Thymus (tissue), 11 donors: ENCODE data around the gene ITIH2. TPM values are rescaled to one million over a fixed set of nuclear protein-coding genes. Genes with fewer than 3 reads are reported as not detected.
"Not testable (repeated sequence)": the region's sequence is repeated elsewhere in the genome, so short reads cannot be mapped to it uniquely, and the experiment has no call there.

Source experiments
- DNase-seq, 9 donors: peaks; one replicate each; pipeline ENCODE4 v3.0.0-alpha.2; 2013; ENCODE audit warnings: low spot score in 9 of 9, low read depth in 6 of 9, missing footprints in 1 of 9
- H3K27ac ChIP-seq, 2 donors: one replicate each; pipeline ENCODE4 v1.5.1; 2013; ENCODE audit warnings: control low read depth in 1 of 2, low read depth in 1 of 2, low read length in 1 of 2, mild to moderate bottlenecking in 1 of 2, moderate library complexity in 1 of 2
- H3K27me3 ChIP-seq, 2 donors: one replicate each; pipeline ENCODE4 v1.5.1; 2013; ENCODE audit warnings: low read length in 1 of 2; ENCODE audit not compliant: control insufficient read depth in 2 of 2, insufficient read depth in 1 of 2
- H3K36me3 ChIP-seq, 2 donors: one replicate each; pipeline ENCODE4 v1.5.1; 2013; ENCODE audit warnings: low read length in 1 of 2, mild to moderate bottlenecking in 1 of 2, moderate library complexity in 1 of 2; ENCODE audit not compliant: control insufficient read depth in 2 of 2, insufficient read depth in 2 of 2
- H3K4me1 ChIP-seq, 2 donors: one replicate each; pipeline ENCODE4 v1.5.1; 2013; ENCODE audit warnings: low read length in 2 of 2; ENCODE audit not compliant: control insufficient read depth in 2 of 2, insufficient read depth in 2 of 2
- H3K4me3 ChIP-seq, 2 donors: one replicate each; pipeline ENCODE4 v1.5.1; 2013; ENCODE audit warnings: low read length in 2 of 2, control low read depth in 1 of 2, mild to moderate bottlenecking in 1 of 2
- H3K9me3 ChIP-seq, 2 donors: one replicate each; pipeline ENCODE4 v1.5.1; 2013; ENCODE audit warnings: low read length in 1 of 2, mild to moderate bottlenecking in 1 of 2; ENCODE audit not compliant: control insufficient read depth in 2 of 2, insufficient read depth in 1 of 2
- WGBS: extraction: QIAGEN DNeasy Blood & Tissue Kit; methylation state at CpG from one replicate; pipeline ENCODE4 v1.1.7; 2013; 5-methylcytosine and 5-hydroxymethylcytosine counted together
- polyA plus RNA-seq: library from polyadenylated mRNA; stranded (reverse); fragments of 200-250 nt; gene quantifications from one replicate; pipeline ENCODE4 v1.2.3, GENCODE V29; 2013
- total RNA-seq: library from RNA; stranded (reverse); fragments of 120-200 nt; gene quantifications from one replicate; pipeline ENCODE4 v1.2.4, GENCODE V29; 2013
- donor health status: healthy.

ITIH2 gene
- total and polyA plus RNA-seq, 2 donors = 0.05 to 0.19 TPM

DNA sequence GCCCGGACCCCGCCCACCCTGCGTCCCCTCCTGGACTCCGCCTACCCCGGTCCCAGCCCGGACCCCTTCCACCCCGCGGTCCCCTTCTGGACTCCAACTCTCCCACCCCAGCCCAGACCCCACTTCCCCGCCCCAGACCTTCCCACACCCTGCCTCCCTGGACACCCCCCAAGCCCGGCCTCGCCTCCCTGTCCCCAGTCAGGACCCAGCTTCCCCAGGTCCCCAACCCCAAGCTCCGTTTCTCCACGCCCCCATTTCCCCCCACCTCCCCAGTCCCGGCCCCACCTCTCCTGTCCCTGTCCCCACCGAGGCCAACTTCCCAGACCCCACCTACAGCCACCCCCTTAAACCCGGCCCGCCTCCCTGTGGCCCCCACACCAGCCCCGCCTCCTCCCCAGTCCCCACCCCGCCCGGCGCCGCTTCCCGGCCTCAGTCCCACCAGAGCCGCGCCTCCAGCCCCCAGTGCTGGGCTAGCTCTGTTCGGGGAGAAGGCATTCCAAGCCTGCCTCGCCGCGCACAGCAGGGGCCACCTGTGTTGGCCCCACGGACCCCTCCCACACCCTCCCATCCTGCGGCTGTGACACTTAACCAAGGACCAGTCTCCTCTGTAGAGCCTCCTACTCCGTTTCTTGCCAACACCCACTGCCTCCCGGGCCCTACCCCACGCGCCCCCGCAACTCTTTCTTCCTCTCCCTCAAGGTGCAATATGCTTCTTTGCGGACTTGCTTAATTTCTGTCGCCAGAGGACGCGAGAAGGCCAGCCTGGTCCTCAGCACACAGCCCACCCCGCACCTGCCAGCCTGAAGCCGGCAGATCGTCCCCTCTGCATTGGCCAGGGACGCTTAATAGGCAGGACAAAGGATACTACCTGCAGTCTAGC lies 35.6 kb upstream of the ITIH2 start:
- peaks cover 4 to 8% of the 10 kb centered on the region in 2 donors for H3K4me1 ChIP-seq
- no peaks in the 10 kb centered on the region for H3K9me3 ChIP-seq
- no peak overlapping the region for H3K27ac ChIP-seq
- 5% methylated on average over 41 of the region's 44 CpGs for WGBS
- H3K36me3 ChIP-seq = no peaks in the 10 kb centered on the region
- H3K4me3 ChIP-seq = peak overlapping the region in 1 of 2 donors; percentile 29
- H3K27me3 ChIP-seq = peaks cover 36 to 84% of the 10 kb centered on the region in 2 donors
- no peak for DNase-seq

DNA sequence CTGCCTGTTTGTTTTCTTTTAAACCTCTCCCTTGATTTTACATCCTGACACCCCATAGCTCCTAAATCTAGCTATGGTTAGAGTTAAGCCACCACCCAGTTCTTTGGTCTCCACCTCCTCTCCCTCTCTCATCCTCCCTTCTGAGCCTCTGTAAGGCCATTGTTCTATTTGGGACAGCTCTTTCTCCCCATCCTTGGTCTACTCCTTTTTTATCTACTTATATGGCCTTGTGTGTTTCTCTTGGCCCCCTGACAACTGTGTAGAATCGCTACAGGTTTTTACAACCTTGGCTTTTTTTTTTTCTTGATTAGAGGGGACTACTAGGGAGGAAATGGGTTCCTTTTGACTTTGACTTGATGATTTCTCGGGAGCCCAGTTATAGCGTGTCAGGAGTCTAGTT lies 33.0 kb upstream of the ITIH2 start:
- 97% methylated on average over 3 of the region's 3 CpGs for WGBS
- no peaks in the 10 kb centered on the region for H3K9me3 ChIP-seq

GRCh38 chr10:7672341-7673134 lies 30.6 kb upstream of the ITIH2 start:
- Histone ChIP-seq H3K36me3 (no peaks in the 10 kb centered on the region), H3K4me3 (no peak overlapping the region), H3K27me3 (peaks cover 20 to 52% of the 10 kb centered on the region in 2 donors), H3K27ac (no peak overlapping the region), H3K4me1 (peaks cover 0 to 2% of the 10 kb centered on the region in 2 donors), H3K9me3 (no peaks in the 10 kb centered on the region)
- DNase-seq = no peak
- WGBS = 95% methylated on average over 23 of the region's 23 CpGs

More for the DNA sequence above, 33.0 kb upstream of the ITIH2 start:
- DNase-seq = no peak
- Histone ChIP-seq H3K4me1 (peaks cover 4 to 8% of the 10 kb centered on the region in 2 donors), H3K27ac (no peak overlapping the region), H3K36me3 (no peaks in the 10 kb centered on the region), H3K27me3 (peaks cover 34 to 71% of the 10 kb centered on the region in 2 donors), H3K4me3 (no peak overlapping the region)

DNA sequence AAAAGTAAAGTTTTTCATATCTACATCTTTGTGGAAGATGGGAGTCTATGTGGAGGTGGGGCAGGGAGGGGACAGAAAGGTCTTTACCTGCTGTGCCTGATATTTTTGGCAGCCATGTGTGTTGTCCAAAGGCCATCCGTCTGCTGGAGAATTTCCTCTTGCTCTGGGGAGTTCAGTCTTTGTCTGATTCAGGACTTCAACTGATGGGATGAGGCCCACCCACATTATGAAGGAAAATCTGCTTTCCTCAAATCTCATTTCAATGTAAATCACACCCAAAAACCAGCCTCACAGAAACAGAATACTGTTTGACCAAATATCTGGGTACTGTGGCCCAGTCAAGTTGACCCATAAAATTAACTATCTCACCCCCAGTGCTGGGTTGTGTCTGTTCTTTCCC lies 23.9 kb upstream of the ITIH2 start:
- 97% methylated on average over 1 of the region's 1 CpG for WGBS
- no peak overlapping the region for H3K4me3 ChIP-seq
- H3K36me3 ChIP-seq = no peaks in the 10 kb centered on the region
- H3K27me3 ChIP-seq = peaks cover 0 to 2% of the 10 kb centered on the region in 2 donors
- no peak overlapping the region for H3K27ac ChIP-seq
- DNase-seq = no peak
- no peaks in the 10 kb centered on the region for H3K9me3 ChIP-seq
- H3K4me1 ChIP-seq = no peaks in the 10 kb centered on the region

- 86% methylated on average over 5 of the region's 5 CpGs for WGBS
- H3K9me3 ChIP-seq, DNase-seq, H3K4me1 ChIP-seq, H3K27me3 ChIP-seq, H3K36me3 ChIP-seq, H3K4me3 ChIP-seq, H3K27ac ChIP-seq: not testable (repeated sequence)
Measured at GRCh38 chr10:7680078-7680477, 23.0 kb upstream of the ITIH2 start.

- DNase-seq = no peak
- Histone ChIP-seq H3K9me3 (peaks cover 0 to 7% of the 10 kb centered on the region in 2 donors), H3K4me3 (no peak overlapping the region), H3K36me3 (no peaks in the 10 kb centered on the region), H3K4me1 (no peaks in the 10 kb centered on the region), H3K27ac (no peak overlapping the region), H3K27me3 (no peaks in the 10 kb centered on the region)
- 90% methylated on average over 13 of the region's 13 CpGs for WGBS
Measured at GRCh38 chr10:7686351-7687171, 16.6 kb upstream of the ITIH2 start.

DNA sequence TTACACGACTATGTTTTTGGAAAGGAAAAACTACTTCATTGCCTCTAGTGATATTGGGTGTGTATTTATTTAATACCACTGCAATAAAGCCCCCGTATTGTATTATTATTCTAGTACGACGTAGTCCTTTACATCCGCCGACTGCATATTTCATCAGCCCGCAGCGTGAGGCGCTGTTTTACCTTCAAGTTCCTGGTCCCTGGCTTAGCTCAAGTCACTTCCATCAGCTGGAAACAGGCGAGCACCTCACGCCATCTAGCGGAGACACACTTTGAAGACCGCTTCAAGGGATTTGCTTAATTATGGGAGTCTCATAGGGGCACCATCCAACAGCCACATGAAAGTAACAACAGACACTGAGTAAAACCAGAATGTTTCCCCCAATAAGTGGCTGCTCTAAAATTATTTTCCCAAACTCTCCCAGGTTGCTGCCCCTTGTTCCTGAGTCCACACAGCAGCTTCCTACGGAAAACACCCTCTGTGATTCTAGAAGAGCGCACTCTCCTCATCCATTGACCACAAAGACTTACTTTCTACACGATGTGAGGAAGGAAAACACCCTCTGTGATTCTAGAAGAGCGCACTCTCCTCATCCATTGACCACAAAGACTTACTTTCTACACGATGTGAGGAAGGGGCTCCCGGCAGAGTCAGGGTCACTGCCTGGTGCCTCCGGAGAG lies 15.7 kb upstream of the ITIH2 start:
- Histone ChIP-seq H3K27ac (no peak overlapping the region), H3K9me3 (peaks cover 0 to 13% of the 10 kb centered on the region in 2 donors), H3K27me3 (no peaks in the 10 kb centered on the region), H3K4me3 (no peak overlapping the region), H3K4me1 (no peaks in the 10 kb centered on the region), H3K36me3 (no peaks in the 10 kb centered on the region)
- peak; percentile 65 to 92 (median 78) for DNase-seq
- 24% methylated on average over 20 of the region's 20 CpGs for WGBS

DNA sequence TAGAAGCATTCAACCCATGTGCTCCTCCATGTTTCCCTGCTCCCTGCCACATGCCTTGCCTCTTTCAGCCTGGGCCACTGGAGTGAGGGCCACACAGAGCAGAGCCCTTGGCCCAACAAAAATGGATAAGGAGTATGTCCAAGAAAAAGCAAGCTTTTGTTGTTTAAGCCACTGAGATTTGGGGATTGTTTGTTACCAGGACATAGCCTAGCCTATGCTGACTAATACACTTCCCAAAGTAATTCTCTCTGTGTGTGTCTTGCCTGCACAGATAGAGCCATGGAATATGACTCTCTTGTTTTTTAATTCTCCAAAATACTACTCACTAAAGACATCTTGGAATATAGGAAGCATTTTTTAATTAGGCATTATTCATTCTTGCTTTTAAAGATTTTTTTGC lies 13.5 kb upstream of the ITIH2 start:
- Histone ChIP-seq H3K36me3 (no peaks in the 10 kb centered on the region), H3K9me3 (peaks cover 0 to 15% of the 10 kb centered on the region in 2 donors), H3K27ac (no peak overlapping the region), H3K27me3 (no peaks in the 10 kb centered on the region), H3K4me1 (no peaks in the 10 kb centered on the region), H3K4me3 (no peak overlapping the region)
- DNase-seq = no peak
